C4-2B (cell line): ENCODE data around the gene AVPI1.

Experiments used
- CTCF ChIP-seq: fragments of 450-650 bp; conservative IDR thresholded peaks from 2 replicates; pipeline ENCODE4 v1.5.1; 2017; ENCODE audit warnings: mild to moderate bottlenecking
- ZFX ChIP-seq: fragments of 450-650 bp; IDR thresholded peaks from 2 replicates; pipeline ENCODE4 v1.6.1; 2017

GRCh38 chr10:97675222-97675621 is 11.8 kb downstream of the AVPI1 start:
- TF ChIP-seq CTCF = no peak
- TF ChIP-seq ZFX = no peak
